ENCODE results near the gene KANSL1. TPM values are rescaled to one million over a fixed set of nuclear protein-coding genes. Genes with fewer than 3 reads are reported as not detected.

Gene KANSL1
- polyA plus RNA-seq, 3 donors: 3.1 to 31.9 (median 4.6) TPM

GRCh38 chr17:46163929-46164594 lies 29.2 kb downstream of the KANSL1 start:
- no peak for TF ChIP-seq CTCF (IDR thresholded peaks at IDR 0.05)
- H3K4me2 ChIP-seq (replicated peaks; ENCODE audit: extremely low read depth, low read length, poor library complexity, severe bottlenecking): peak overlapping the region; percentile 44
- peaks cover 22 to 26% of the 10 kb centered on the region in 2 donors for H3K4me1 ChIP-seq (ENCODE audit: control insufficient read depth in 1 of 2, insufficient read depth in 2 of 2, low read length in 2 of 2)
- Mint-ChIP-seq H3K9me3 (no peaks in the 10 kb centered on the region), H3K27me3 (ENCODE audit: low read depth in 3 of 3) (no peaks in the 10 kb centered on the region), H3K27ac (peak overlapping the region in 6 of 7 donors; percentile 27 to 61 (median 50)), H3K4me1 (peaks cover 40% of the 10 kb centered on the region), H3K4me3 (no peak overlapping the region), H3K36me3 (peaks cover 14 to 39% of the 10 kb centered on the region in 2 donors)
- peak in 1 of 3 donors; percentile 4 for DNase-seq
- peak overlapping the region in 1 of 2 donors; percentile 65 for H3K27ac ChIP-seq (ENCODE audit: low read depth in 1 of 2, low read length in 2 of 2)
- intact Hi-C loops (cut with micrococcal nuclease): loop anchor here in 1 of 2 donors (2.0 kb wide), 1 partner anchor 17 kb away; no protein-coding TSS in a partner anchor
- WGBS (ENCODE audit: insufficient coverage): 67% methylated on average over 1 of the region's 4 CpGs
- H2AFZ ChIP-seq (ENCODE audit: insufficient read depth, low read depth, low read length, poor library complexity, severe bottlenecking): no peak overlapping the region
- peak overlapping the region; percentile 0 for H3K9ac ChIP-seq (ENCODE audit: insufficient read depth, low read length, poor library complexity, severe bottlenecking)
- peaks cover 7 to 15% of the 10 kb centered on the region in 2 donors for H3K36me3 ChIP-seq (replicated peaks in 1 of 2; ENCODE audit: control insufficient read depth in 1 of 2, insufficient read depth in 2 of 2, low read length in 2 of 2)
- peak overlapping the region in 1 of 3 experiments; percentile 33 for H3K4me3 ChIP-seq (replicated peaks in 1 of 3; ENCODE audit: low read depth in 2 of 3, low read length in 3 of 3)
- no peaks in the 10 kb centered on the region for H3K9me3 ChIP-seq (replicated peaks in 1 of 2; ENCODE audit: control insufficient read depth in 1 of 2, insufficient read depth in 1 of 2, low read length in 2 of 2)
- H3K27me3 ChIP-seq (ENCODE audit: control insufficient read depth in 2 of 2, insufficient read depth in 2 of 2, low read length in 2 of 2): no peaks in the 10 kb centered on the region
- peaks cover 100% of the 10 kb centered on the region for H3K79me2 ChIP-seq (ENCODE audit: insufficient read depth, low read length)
- H4K20me1 ChIP-seq (ENCODE audit: insufficient read depth, low read length): peaks cover 100% of the 10 kb centered on the region

- Mint-ChIP-seq H3K4me1 (peaks cover 46% of the 10 kb centered on the region), H3K36me3 (peaks cover 9 to 36% of the 10 kb centered on the region in 2 donors), H3K27me3 (ENCODE audit: low read depth in 3 of 3) (no peaks in the 10 kb centered on the region), H3K9me3 (no peaks in the 10 kb centered on the region), H3K4me3 (peak overlapping the region in 1 of 2 donors; percentile 21), H3K27ac (peak overlapping the region; percentile 27 to 76 (median 58))
- H3K9ac ChIP-seq (ENCODE audit: insufficient read depth, low read length, poor library complexity, severe bottlenecking): peak overlapping the region; percentile 0
- H3K27ac ChIP-seq (ENCODE audit: low read depth in 1 of 2, low read length in 2 of 2): peak overlapping the region in 1 of 2 donors; percentile 65
- peak overlapping the region in 1 of 3 experiments; percentile 33 for H3K4me3 ChIP-seq (replicated peaks in 1 of 3; ENCODE audit: low read depth in 2 of 3, low read length in 3 of 3)
- intact Hi-C loops (cut with micrococcal nuclease): loop anchor here in 1 of 2 donors (2.0 kb wide), 1 partner anchor 17 kb away; no protein-coding TSS in a partner anchor
- H2AFZ ChIP-seq (ENCODE audit: insufficient read depth, low read depth, low read length, poor library complexity, severe bottlenecking): no peak overlapping the region
- H3K79me2 ChIP-seq (ENCODE audit: insufficient read depth, low read length): peaks cover 100% of the 10 kb centered on the region
- peak; percentile 40 to 51 (median 48) for DNase-seq
- peaks cover 22 to 26% of the 10 kb centered on the region in 2 donors for H3K4me1 ChIP-seq (ENCODE audit: control insufficient read depth in 1 of 2, insufficient read depth in 2 of 2, low read length in 2 of 2)
- no peaks in the 10 kb centered on the region for H3K27me3 ChIP-seq (ENCODE audit: control insufficient read depth in 2 of 2, insufficient read depth in 2 of 2, low read length in 2 of 2)
- TF ChIP-seq CTCF (IDR thresholded peaks at IDR 0.05): no peak
- peaks cover 0 to 8% of the 10 kb centered on the region in 2 donors for H3K36me3 ChIP-seq (replicated peaks in 1 of 2; ENCODE audit: control insufficient read depth in 1 of 2, insufficient read depth in 2 of 2, low read length in 2 of 2)
- peaks cover 100% of the 10 kb centered on the region for H4K20me1 ChIP-seq (ENCODE audit: insufficient read depth, low read length)
- WGBS (ENCODE audit: insufficient coverage): 0% methylated on average over 1 of the region's 1 CpG
- peak overlapping the region; percentile 44 for H3K4me2 ChIP-seq (replicated peaks; ENCODE audit: extremely low read depth, low read length, poor library complexity, severe bottlenecking)
- H3K9me3 ChIP-seq (replicated peaks in 1 of 2; ENCODE audit: control insufficient read depth in 1 of 2, insufficient read depth in 1 of 2, low read length in 2 of 2): no peaks in the 10 kb centered on the region
Observed at GRCh38 chr17:46163316-46163715, 29.9 kb downstream of the KANSL1 start.

All from CD14-positive monocyte (primary cell).